DMS 273 (cell line): ENCODE measurements around the gene IGFBP6.
"Not testable (repeated sequence)": the region's sequence is repeated elsewhere in the genome, so short reads cannot be mapped to it uniquely, and the experiment has no call there.

Experiments used
- DNase-seq: peaks from one replicate; lab custom pipeline; 2025; ENCODE audit not compliant: unreplicated experiment; lab: John Stamatoyannopoulos, UW

IGFBP6 gene

GRCh38 chr12:53094796-53095595 lies 2.5 kb upstream of the IGFBP6 start:
- DNase-seq, result not testable (repeated sequence)

- not testable (repeated sequence) for DNase-seq
Measured at GRCh38 chr12:53095596-53095895, 1.9 kb upstream of the IGFBP6 start.

- no peak for DNase-seq
Measured at GRCh38 chr12:53096089-53096741, 1.3 kb upstream of the IGFBP6 start.

GRCh38 chr12:53096759-53097158 lies 708 bp upstream of the IGFBP6 start:
- no peak for DNase-seq

- no peak for DNase-seq
Measured at GRCh38 chr12:53097207-53097563, 282 bp upstream of the IGFBP6 start.

GRCh38 chr12:53098354-53098981 lies 1.0 kb downstream of the IGFBP6 start:
- DNase-seq, result no peak

GRCh38 chr12:53099071-53099882 lies 1.8 kb downstream of the IGFBP6 start:
- peak; percentile 80 for DNase-seq

GRCh38 chr12:53100466-53101151 lies 3.1 kb downstream of the IGFBP6 start:
- no peak for DNase-seq

- DNase-seq, result no peak
Measured at GRCh38 chr12:53101266-53101665, 3.8 kb downstream of the IGFBP6 start.

- DNase-seq, result no peak
Measured at GRCh38 chr12:53101931-53102781, 4.7 kb downstream of the IGFBP6 start.

GRCh38 chr12:53102883-53103807 lies 5.7 kb downstream of the IGFBP6 start, which contains the start of gene SOAT2:
Gene SOAT2, plus strand, starts transcription at chr12:53103486. Its CDS starts 92 bp downstream, at chr12:53103578.
- no peak for DNase-seq

- DNase-seq, result no peak
Measured at GRCh38 chr12:53103860-53104305, 6.4 kb downstream of the IGFBP6 start.

GRCh38 chr12:53105256-53105655 lies 7.8 kb downstream of the IGFBP6 start:
- DNase-seq, result no peak

GRCh38 chr12:53105712-53106439 lies 8.4 kb downstream of the IGFBP6 start:
- DNase-seq, result no peak

- no peak for DNase-seq
Measured at GRCh38 chr12:53107122-53107521, 9.7 kb downstream of the IGFBP6 start.

- not testable (repeated sequence) for DNase-seq
Measured at GRCh38 chr12:53112431-53112830, 15.0 kb downstream of the IGFBP6 start.

- no peak for DNase-seq
Measured at GRCh38 chr12:53113136-53113705, 15.8 kb downstream of the IGFBP6 start.

- no peak for DNase-seq
Measured at GRCh38 chr12:53113951-53114350, 16.5 kb downstream of the IGFBP6 start.
